ENCODE data around the gene MR1. TPM values are rescaled to one million over a fixed set of nuclear protein-coding genes. Genes with fewer than 3 reads are reported as not detected.

The MR1 gene
- total and polyA plus RNA-seq, 9 of the 15 experiments (the other 6 are each of a cell fraction or from before 2014, with no cell fraction given), result 9.7 to 21.7 (median 15.6) TPM

DNA sequence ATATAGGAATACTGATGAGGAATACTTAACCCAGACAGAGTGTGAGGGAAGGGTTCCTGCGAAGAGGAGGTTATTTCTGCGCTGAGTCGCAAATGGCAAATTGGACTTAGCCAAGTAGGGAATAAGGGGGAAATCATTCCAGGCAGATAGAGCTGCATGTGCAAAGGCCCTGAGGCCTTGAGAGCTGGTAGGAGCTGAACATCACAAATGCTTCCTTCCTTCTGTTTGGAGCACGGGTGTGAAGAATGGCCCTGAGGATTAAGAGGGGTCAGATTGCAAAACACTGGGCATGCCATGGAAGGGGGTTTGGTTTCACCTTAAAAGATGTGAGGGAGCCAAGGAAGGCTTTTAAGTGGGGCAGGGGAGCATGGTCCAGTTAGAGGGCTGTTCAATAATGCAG lies 67.2 kb downstream of the MR1 start (continued):
- TF ChIP-seq, protein P1, sequence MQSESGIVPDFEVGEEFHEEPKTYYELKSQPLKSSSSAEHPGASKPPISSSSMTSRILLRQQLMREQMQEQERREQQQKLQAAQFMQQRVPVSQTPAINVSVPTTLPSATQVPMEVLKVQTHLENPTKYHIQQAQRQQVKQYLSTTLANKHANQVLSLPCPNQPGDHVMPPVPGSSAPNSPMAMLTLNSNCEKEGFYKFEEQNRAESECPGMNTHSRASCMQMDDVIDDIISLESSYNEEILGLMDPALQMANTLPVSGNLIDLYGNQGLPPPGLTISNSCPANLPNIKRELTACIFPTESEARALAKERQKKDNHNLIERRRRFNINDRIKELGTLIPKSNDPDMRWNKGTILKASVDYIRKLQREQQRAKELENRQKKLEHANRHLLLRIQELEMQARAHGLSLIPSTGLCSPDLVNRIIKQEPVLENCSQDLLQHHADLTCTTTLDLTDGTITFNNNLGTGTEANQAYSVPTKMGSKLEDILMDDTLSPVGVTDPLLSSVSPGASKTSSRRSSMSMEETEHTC (IDR thresholded peaks at IDR 0.05), result no peak
- TF ChIP-seq ZC3H11A (IDR thresholded peaks at IDR 0.05; ENCODE audit: low read depth, low read length), result no peak
- peak; percentile 82; the same call in 1 of the 2 replicates for TF ChIP-seq PTBP1 (IDR thresholded peaks at IDR 0.05; ENCODE audit: low read depth, low read length)
- TF ChIP-seq ZNF217 (CRISPR knock-in tag; IDR thresholded peaks at IDR 0.05), result no peak
- TF ChIP-seq RCOR1 (IDR thresholded peaks at IDR 0.05; ENCODE audit: borderline replicate concordance in 1 of 2, low read depth in 2 of 2, low read length in 2 of 2), result peak in 1 of 2 experiments; percentile 40; a peak in 1 of 4 replicates
- no peak for TF ChIP-seq NONO (IDR thresholded peaks at IDR 0.05; ENCODE audit: low read depth in 2 of 2, low read length in 1 of 2)
- no peak for TF ChIP-seq EWSR1 (IDR thresholded peaks at IDR 0.05; ENCODE audit: borderline replicate concordance, low read depth, partially characterized antibody)
- 0 out of 2 replicates have a peak, but pooled peaks have one; percentile 41 for TF ChIP-seq NR1H2 (CRISPR knock-in tag; IDR thresholded peaks at IDR 0.05)
- TF ChIP-seq HSF4 (CRISPR knock-in tag; IDR thresholded peaks at IDR 0.05; ENCODE audit: borderline replicate concordance), result no peak
- TF ChIP-seq NRF1 (conservative IDR thresholded peaks at IDR 0.05 in 1 of 2, IDR thresholded peaks at IDR 0.05 in 1 of 2), result no peak
- TF ChIP-seq UBTF (IDR thresholded peaks at IDR 0.05; ENCODE audit: borderline replicate concordance in 1 of 2, low read depth in 2 of 2, low read length in 2 of 2), result no peak
- no peak for TF ChIP-seq NR4A1 (CRISPR knock-in tag; IDR thresholded peaks at IDR 0.05)
- no peak for TF ChIP-seq NR4A1 (tag; IDR thresholded peaks at IDR 0.05)
- TF ChIP-seq KDM4B (IDR thresholded peaks at IDR 0.05; ENCODE audit: borderline replicate concordance in 2 of 2, low read depth in 1 of 2), result no peak
- no peak for TF ChIP-seq SMC3 (conservative IDR thresholded peaks at IDR 0.05; ENCODE audit: insufficient read depth, low read depth, low read length)
- TF ChIP-seq ZSCAN29 (IDR thresholded peaks at IDR 0.05), result no peak
